ENCODE data around the gene RXRG.

RXRG gene

DNA sequence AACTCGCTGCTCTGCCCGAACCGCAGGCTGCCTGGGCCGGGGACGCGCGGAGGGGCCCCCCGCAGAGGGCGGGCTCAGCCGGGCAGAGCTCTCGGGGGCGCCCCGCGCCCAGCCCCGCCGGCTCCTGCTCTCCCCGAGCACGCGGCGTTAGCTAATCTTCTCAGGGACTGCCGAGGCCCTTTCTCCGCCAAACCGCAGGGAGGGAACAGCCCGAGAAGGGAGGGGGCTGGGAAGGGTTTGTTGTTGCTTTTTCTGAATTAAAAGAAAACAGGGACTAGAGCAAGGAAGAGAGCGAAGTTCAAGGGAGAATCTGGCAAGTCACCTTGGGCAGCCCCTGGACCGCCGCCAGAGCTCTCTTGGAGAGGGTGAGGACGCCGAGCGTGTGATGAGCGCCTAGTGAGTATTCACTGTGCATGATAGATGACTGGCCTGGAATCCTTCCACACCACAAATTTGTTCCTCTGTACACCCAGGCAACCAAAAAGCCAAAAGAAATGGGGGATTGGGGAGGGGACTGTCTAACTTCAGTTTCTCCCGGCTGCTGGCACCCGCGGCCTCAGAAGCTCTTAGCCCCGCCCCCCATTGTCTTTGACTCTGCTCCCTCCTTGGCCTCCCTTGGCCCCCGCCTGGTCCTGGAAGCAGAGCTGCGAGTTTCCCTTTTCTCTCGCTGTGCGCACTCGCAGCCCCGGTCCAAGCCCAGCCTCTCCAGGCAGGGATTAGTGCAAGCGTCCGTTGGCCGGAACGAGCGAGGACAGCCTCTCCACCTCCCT lies 68.7 kb downstream of the RXRG start:
- DNase-seq (ENCODE audit: extremely low spot score) = no peak
- TF ChIP-seq, protein P1, sequence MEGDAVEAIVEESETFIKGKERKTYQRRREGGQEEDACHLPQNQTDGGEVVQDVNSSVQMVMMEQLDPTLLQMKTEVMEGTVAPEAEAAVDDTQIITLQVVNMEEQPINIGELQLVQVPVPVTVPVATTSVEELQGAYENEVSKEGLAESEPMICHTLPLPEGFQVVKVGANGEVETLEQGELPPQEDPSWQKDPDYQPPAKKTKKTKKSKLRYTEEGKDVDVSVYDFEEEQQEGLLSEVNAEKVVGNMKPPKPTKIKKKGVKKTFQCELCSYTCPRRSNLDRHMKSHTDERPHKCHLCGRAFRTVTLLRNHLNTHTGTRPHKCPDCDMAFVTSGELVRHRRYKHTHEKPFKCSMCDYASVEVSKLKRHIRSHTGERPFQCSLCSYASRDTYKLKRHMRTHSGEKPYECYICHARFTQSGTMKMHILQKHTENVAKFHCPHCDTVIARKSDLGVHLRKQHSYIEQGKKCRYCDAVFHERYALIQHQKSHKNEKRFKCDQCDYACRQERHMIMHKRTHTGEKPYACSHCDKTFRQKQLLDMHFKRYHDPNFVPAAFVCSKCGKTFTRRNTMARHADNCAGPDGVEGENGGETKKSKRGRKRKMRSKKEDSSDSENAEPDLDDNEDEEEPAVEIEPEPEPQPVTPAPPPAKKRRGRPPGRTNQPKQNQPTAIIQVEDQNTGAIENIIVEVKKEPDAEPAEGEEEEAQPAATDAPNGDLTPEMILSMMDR (IDR thresholded peaks at IDR 0.05; ENCODE audit: control extremely low read depth, extremely low read depth, low read depth, missing control alignments) = no peak
- POLR2A ChIA-PET = no interaction called here
- CTCF ChIA-PET = interaction anchor here (1.1 to 5.9 kb wide), 6 partner anchors 9 to 216 kb away, joined by 4 to 38 read pairs (median 5); no protein-coding TSS in a partner anchor

DNA sequence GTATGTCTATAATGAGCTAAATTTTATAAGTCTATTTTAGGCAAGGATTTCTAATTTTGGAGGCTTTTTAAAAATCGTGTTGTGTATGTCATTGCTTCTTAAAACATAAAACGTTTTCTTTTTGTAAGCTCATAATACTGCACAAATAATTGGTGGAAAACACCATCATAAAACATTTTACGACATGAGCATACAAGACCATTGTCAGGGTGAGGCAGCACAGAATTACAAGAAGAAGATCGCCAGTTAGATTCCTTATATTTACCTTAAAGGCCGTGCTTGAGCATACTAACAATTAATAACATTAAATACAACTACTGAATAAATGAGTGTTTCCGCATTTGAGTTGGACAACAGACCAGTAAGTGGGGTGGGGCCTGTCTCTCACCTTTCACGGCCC lies 69.3 kb downstream of the RXRG start:
- DNase-seq (ENCODE audit: extremely low spot score) = no peak
- TF ChIP-seq, protein P1 (IDR thresholded peaks at IDR 0.05; ENCODE audit: control extremely low read depth, extremely low read depth, low read depth, missing control alignments) = no peak
- ChIA-PET POLR2A (no interaction called here), CTCF (interaction anchor here (1.1 to 5.9 kb wide), 4 partner anchors 9 to 217 kb away, joined by 4 to 38 read pairs (median 20); no protein-coding TSS in a partner anchor)

DNA sequence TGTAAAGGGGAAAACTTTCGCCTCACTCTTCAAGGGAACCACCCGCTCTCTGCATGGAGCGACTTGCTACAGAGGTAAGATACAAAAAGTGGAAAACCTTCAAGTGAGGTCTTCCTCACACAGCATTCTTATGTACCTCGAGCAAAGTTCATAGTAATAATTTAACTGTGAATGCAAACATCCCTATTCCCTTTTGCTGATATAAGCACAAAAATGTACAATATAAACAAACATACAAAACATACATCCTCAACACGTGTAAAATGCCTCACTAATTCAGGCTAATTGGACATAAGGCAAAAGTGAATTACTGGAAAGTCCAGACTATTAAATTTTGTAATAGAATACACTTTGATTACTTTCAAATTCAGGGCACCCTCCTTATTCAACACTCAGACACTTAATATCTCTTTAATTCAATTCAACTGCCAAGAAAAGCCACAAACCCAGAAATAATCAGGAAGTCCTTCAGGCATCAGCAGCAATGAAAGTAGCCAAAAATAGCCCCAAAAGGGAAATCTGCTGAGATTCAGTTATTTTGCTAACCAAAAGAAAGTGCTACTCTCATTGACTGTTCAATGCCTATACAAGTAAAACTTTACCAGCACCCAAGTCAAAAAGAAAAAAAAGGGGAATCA lies 73.2 kb downstream of the RXRG start:
- DNase-seq (ENCODE audit: extremely low spot score) = no peak
- CTCF ChIA-PET = interaction anchor here (1.1 to 4.9 kb wide), 6 partner anchors 17 to 214 kb away, joined by 3 to 40 read pairs (median 21); no protein-coding TSS in a partner anchor
- TF ChIP-seq, protein P1 (IDR thresholded peaks at IDR 0.05; ENCODE audit: control extremely low read depth, extremely low read depth, low read depth, missing control alignments) = no peak
- POLR2A ChIA-PET = no interaction called here

DNA sequence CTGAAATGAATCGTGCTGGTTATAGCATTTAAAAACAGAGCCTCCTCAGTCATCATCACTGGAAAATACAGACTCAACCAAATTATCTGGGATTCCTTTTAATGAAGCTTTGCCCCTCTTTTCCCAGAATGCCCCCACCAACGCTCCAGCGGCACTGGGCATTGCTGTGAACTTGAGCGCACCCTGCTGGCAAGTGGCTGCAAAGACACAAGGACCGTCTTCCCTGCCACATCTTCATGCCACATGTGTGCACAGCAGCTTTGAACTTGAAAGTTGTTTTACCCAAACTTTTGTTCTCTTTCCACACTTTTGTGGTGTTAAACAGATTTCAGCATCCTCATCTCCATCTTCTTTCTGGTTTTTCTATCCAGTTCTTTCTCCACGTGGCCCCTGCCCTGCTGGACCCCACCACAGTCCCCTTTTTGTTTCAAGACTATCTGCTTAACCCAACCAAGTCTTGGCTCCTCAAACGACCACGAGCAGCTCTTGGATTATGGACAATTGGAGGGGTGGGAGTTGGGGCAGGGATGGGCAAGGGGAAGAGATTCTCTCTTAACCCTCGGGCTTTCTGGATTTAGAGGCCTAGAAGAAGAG lies 75.6 kb downstream of the RXRG start:
- peak; percentile 64 for DNase-seq (ENCODE audit: extremely low spot score)
- ChIA-PET POLR2A (no interaction called here), CTCF (interaction anchor here (0.9 to 7.0 kb wide), 25 partner anchors 9 to 1690 kb away, joined by 3 to 80 read pairs (median 6); partner anchors contain the start of gene LMX1A)

DNA sequence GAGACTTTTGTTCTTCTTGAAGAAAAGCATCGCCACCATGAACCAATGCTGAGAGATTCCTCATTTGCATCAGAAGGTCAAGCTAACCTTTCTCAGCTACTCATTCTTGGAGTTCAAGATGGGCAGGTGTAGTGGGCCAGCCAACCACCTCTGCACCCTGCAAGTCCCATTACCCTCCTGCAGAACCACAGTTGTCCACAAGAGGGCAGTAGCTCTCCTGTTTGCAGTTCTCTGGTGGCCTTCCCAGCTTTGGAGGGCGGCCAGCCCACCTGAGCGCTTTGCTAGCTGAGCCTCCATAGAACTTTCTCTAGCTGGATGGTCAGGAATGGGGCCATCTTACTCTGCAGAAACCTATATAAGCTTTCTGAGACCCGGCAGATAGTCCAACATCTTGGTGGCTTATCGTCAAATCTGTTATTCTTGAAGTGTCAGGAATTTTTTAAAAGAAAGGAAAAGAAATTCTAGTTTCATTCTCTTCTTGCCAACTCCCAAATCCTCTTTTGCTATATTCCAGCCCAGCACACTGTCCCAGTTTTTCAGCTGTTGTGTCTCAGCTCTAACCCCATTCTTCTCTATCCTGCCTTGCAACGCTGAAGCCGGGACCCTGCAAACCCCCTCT lies 77.4 kb downstream of the RXRG start:
- peak; percentile 78 for DNase-seq (ENCODE audit: extremely low spot score)
- TF ChIP-seq, protein P1 (IDR thresholded peaks at IDR 0.05; ENCODE audit: control extremely low read depth, extremely low read depth, low read depth, missing control alignments) = peak; percentile 94
- CTCF ChIA-PET = interaction anchor here (0.7 to 7.0 kb wide), 66 partner anchors 9 to 1472 kb away, joined by 3 to 80 read pairs (median 4); partner anchors contain the start of genes LMX1A, MGST3 and POGK
- POLR2A ChIA-PET = no interaction called here

More for the DNA sequence above, 75.6 kb downstream of the RXRG start:
- TF ChIP-seq, protein P1 (IDR thresholded peaks at IDR 0.05; ENCODE audit: control extremely low read depth, extremely low read depth, low read depth, missing control alignments) = peak; percentile 90

DNA sequence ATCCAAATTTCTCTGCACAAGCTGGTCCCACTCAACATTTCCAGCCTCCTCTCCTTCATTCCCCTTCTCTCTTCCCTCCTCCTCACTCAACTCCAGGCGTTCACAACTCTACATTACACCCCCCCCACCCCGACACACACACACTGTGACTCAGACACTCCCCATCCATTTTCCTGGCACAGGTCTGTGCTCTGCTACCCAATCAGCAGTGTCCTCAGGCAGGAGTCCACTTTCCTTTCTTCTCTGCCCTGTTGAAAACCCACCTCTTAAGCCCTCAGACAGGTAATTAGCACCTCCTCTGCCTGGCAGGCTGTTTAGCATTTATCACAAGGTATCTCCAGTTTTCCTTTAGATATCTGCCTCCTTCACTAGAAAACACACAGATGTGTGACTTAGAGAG lies 79.6 kb downstream of the RXRG start:
- TF ChIP-seq, protein P1 (IDR thresholded peaks at IDR 0.05; ENCODE audit: control extremely low read depth, extremely low read depth, low read depth, missing control alignments) = no peak
- ChIA-PET POLR2A (no interaction called here), CTCF (interaction anchor here (1.0 to 7.0 kb wide), 4 partner anchors 11 to 227 kb away, joined by 3 to 70 read pairs (median 19); no protein-coding TSS in a partner anchor)
- DNase-seq (ENCODE audit: extremely low spot score) = no peak
